Liver (tissue), 9 donors: ENCODE data around the gene CNOT11. TPM values are rescaled to one million over a fixed set of nuclear protein-coding genes. Genes with fewer than 3 reads are reported as not detected.

Experiments used
- DNase-seq: peaks from one replicate; pipeline ENCODE4 v3.0.0-alpha.2; 2017; ENCODE audit warnings: low spot score
- H3K27ac ChIP-seq, 2 donors: one replicate each; pipeline ENCODE4 v1.7.0; 2013; ENCODE audit warnings: inconsistent platforms in 2 of 2, low read length in 2 of 2, control low read depth in 1 of 2, low read depth in 1 of 2, mild to moderate bottlenecking in 1 of 2
- H3K27me3 ChIP-seq, 4 donors: one replicate each; pipeline versions ENCODE4 v1.6.1 to v1.7.0; 2013; ENCODE audit warnings: low read length in 3 of 4, inconsistent platforms in 1 of 4, mild to moderate bottlenecking in 1 of 4, moderate library complexity in 1 of 4; ENCODE audit not compliant: control insufficient read depth in 4 of 4, insufficient read depth in 4 of 4
- H3K36me3 ChIP-seq, 4 donors: one replicate each; pipeline versions ENCODE4 v1.6.1 to v1.7.0; 2013; ENCODE audit warnings: low read length in 3 of 4, mild to moderate bottlenecking in 3 of 4, low read depth in 1 of 4, moderate library complexity in 1 of 4; ENCODE audit not compliant: control insufficient read depth in 4 of 4, insufficient read depth in 3 of 4
- H3K4me1 ChIP-seq, 4 donors: one replicate each; pipeline versions ENCODE4 v1.6.1 to v1.7.0; 2013; ENCODE audit warnings: low read length in 3 of 4, mild to moderate bottlenecking in 3 of 4, moderate library complexity in 1 of 4; ENCODE audit not compliant: control insufficient read depth in 4 of 4, insufficient read depth in 4 of 4
- H3K4me3 ChIP-seq, 3 donors: one replicate each; pipeline versions ENCODE4 v1.6.1 to v1.7.0; 2013; ENCODE audit warnings: low read length in 3 of 3, control low read depth in 1 of 3, low read depth in 1 of 3, mild to moderate bottlenecking in 1 of 3
- H3K9ac ChIP-seq, 2 donors: one replicate each; pipeline ENCODE4 v1.7.0; 2013; ENCODE audit warnings: low read length in 2 of 2, mild to moderate bottlenecking in 2 of 2, moderate library complexity in 2 of 2, control low read depth in 1 of 2, low read depth in 1 of 2
- H3K9me3 ChIP-seq, 4 donors: one replicate each; pipeline versions ENCODE4 v1.6.1 to v1.7.0; 2013; ENCODE audit warnings: low read length in 3 of 4; ENCODE audit not compliant: control insufficient read depth in 4 of 4
- CTCF ChIP-seq: fragments of 150-350 bp; IDR thresholded peaks from 2 replicates; pipeline ENCODE4 v1.5.1; 2017; ENCODE audit warnings: improper control_type of control experiment, low read depth, low read length; ENCODE audit not compliant: missing input control
- EGR1 ChIP-seq, 2 donors: IDR thresholded peaks; 2 replicates each; pipeline ENCODE4 v1.6.1; 2016 to 2018; ENCODE audit warnings: antibody characterized with exemption in 2 of 2, low read depth in 2 of 2
- FOXA1 ChIP-seq: IDR thresholded peaks from 2 replicates; pipeline ENCODE4 v1.6.1; 2016; ENCODE audit warnings: antibody characterized with exemption
- FOXA2 ChIP-seq: IDR thresholded peaks from 2 replicates; pipeline ENCODE4 v1.6.1; 2016; ENCODE audit warnings: antibody characterized with exemption
- HNF4A ChIP-seq, 2 donors: conservative IDR thresholded peaks; 2 replicates each; pipeline ENCODE4 v1.6.1; 2016; ENCODE audit warnings: antibody characterized with exemption in 2 of 2, mild to moderate bottlenecking in 2 of 2
- JUND ChIP-seq, 2 donors: IDR thresholded peaks; 2 replicates each; pipeline ENCODE4 v1.6.1; 2016; ENCODE audit warnings: antibody characterized with exemption in 2 of 2
- NR2F2 ChIP-seq: IDR thresholded peaks from 2 replicates; pipeline ENCODE4 v1.6.1; 2016; ENCODE audit warnings: antibody characterized with exemption
- RXRA ChIP-seq, 2 donors: IDR thresholded peaks; 2 replicates each; pipeline ENCODE4 v1.6.1; 2017 to 2018; ENCODE audit warnings: antibody characterized with exemption in 2 of 2, mild to moderate bottlenecking in 1 of 2
- SP1 ChIP-seq: IDR thresholded peaks from 2 replicates; pipeline ENCODE4 v1.6.1; 2018; ENCODE audit warnings: antibody characterized with exemption, mild to moderate bottlenecking
- TAF1 ChIP-seq: conservative IDR thresholded peaks from 2 replicates; pipeline ENCODE4 v1.6.1; 2016; ENCODE audit warnings: antibody characterized with exemption, mild to moderate bottlenecking
- WGBS: extraction: QIAGEN DNeasy Blood & Tissue Kit; methylation state at CpG from one replicate; pipeline ENCODE4 v1.1.7; 2013; 5-methylcytosine and 5-hydroxymethylcytosine counted together
- polyA plus RNA-seq, 2 donors: library from polyadenylated mRNA; stranded (reverse) in 1 of 2; unstranded in 1 of 2; fragments of 200-250 nt in 1 of 2; fragments of >200 nt in 1 of 2; fragmentation: Nextera tagmentation in 1 of 2; extraction: Ambion mirVana in 1 of 2; gene quantifications; one replicate each; pipeline versions ENCODE4 v1.2.1 to v1.2.3, GENCODE V29; 2013 to 2015
- total RNA-seq, 2 donors: library from RNA; depleted of rRNA; stranded (reverse); fragments of >200 nt; gene quantifications; one replicate each; pipeline ENCODE4 v1.2.3, GENCODE V29; 2014
- TF ChIP-seq, protein P1 (sequence below): IDR thresholded peaks from 2 replicates; pipeline ENCODE4 v1.6.1; 2016; ENCODE audit warnings: antibody characterized with exemption, mild to moderate bottlenecking
- TF ChIP-seq, protein P2 (sequence below): IDR thresholded peaks from 2 replicates; pipeline ENCODE4 v1.6.1; 2016; ENCODE audit warnings: antibody characterized with exemption
- TF ChIP-seq, protein P3 (sequence below): IDR thresholded peaks from 2 replicates; pipeline ENCODE4 v1.6.1; 2016; ENCODE audit warnings: antibody characterized with exemption
- donor health status: healthy.
- donor health status: healthy.
- donor health status: healthy.
- donor health status: healthy.
- donor health status: healthy.

The CNOT11 gene
- total and polyA plus RNA-seq, 4 donors: 9.8 to 14.3 (median 13.5) TPM

GRCh38 chr2:101302016-101302415 is 49.3 kb downstream of the CNOT11 start:
- Histone ChIP-seq H3K27me3 (no peaks in the 10 kb centered on the region), H3K27ac (no peak overlapping the region), H3K4me1 (peaks cover 9 to 43% (median 25%) of the 10 kb centered on the region in 4 donors), H3K9me3 (no peaks in the 10 kb centered on the region), H3K4me3 (no peak overlapping the region), H3K9ac (no peak overlapping the region), H3K36me3 (no peaks in the 10 kb centered on the region)
- 84% methylated on average over 4 of the region's 4 CpGs for WGBS
- DNase-seq: no peak
- TF ChIP-seq NR2F2 (no peak), FOXA1 (no peak), SP1 (no peak), EGR1 (IDR thresholded peaks at IDR 0.05; ENCODE audit: low read depth in 2 of 2) (no peak), TAF1 (no peak), HNF4A (conservative IDR thresholded peaks at IDR 0.05) (no peak), RXRA (IDR thresholded peaks at IDR 0.05) (no peak), FOXA2 (no peak), JUND (IDR thresholded peaks at IDR 0.05) (no peak), CTCF (no peak)
- TF ChIP-seq, protein P1, sequence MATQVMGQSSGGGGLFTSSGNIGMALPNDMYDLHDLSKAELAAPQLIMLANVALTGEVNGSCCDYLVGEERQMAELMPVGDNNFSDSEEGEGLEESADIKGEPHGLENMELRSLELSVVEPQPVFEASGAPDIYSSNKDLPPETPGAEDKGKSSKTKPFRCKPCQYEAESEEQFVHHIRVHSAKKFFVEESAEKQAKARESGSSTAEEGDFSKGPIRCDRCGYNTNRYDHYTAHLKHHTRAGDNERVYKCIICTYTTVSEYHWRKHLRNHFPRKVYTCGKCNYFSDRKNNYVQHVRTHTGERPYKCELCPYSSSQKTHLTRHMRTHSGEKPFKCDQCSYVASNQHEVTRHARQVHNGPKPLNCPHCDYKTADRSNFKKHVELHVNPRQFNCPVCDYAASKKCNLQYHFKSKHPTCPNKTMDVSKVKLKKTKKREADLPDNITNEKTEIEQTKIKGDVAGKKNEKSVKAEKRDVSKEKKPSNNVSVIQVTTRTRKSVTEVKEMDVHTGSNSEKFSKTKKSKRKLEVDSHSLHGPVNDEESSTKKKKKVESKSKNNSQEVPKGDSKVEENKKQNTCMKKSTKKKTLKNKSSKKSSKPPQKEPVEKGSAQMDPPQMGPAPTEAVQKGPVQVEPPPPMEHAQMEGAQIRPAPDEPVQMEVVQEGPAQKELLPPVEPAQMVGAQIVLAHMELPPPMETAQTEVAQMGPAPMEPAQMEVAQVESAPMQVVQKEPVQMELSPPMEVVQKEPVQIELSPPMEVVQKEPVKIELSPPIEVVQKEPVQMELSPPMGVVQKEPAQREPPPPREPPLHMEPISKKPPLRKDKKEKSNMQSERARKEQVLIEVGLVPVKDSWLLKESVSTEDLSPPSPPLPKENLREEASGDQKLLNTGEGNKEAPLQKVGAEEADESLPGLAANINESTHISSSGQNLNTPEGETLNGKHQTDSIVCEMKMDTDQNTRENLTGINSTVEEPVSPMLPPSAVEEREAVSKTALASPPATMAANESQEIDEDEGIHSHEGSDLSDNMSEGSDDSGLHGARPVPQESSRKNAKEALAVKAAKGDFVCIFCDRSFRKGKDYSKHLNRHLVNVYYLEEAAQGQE: no peak
- TF ChIP-seq, protein P2, sequence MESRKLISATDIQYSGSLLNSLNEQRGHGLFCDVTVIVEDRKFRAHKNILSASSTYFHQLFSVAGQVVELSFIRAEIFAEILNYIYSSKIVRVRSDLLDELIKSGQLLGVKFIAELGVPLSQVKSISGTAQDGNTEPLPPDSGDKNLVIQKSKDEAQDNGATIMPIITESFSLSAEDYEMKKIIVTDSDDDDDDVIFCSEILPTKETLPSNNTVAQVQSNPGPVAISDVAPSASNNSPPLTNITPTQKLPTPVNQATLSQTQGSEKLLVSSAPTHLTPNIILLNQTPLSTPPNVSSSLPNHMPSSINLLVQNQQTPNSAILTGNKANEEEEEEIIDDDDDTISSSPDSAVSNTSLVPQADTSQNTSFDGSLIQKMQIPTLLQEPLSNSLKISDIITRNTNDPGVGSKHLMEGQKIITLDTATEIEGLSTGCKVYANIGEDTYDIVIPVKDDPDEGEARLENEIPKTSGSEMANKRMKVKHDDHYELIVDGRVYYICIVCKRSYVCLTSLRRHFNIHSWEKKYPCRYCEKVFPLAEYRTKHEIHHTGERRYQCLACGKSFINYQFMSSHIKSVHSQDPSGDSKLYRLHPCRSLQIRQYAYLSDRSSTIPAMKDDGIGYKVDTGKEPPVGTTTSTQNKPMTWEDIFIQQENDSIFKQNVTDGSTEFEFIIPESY: no peak
- TF ChIP-seq, protein P3, sequence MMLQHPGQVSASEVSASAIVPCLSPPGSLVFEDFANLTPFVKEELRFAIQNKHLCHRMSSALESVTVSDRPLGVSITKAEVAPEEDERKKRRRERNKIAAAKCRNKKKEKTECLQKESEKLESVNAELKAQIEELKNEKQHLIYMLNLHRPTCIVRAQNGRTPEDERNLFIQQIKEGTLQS: no peak

- Histone ChIP-seq H3K36me3 (no peaks in the 10 kb centered on the region), H3K27me3 (no peaks in the 10 kb centered on the region), H3K27ac (no peak overlapping the region), H3K4me3 (no peak overlapping the region), H3K4me1 (peaks cover 9 to 43% (median 25%) of the 10 kb centered on the region in 4 donors), H3K9ac (no peak overlapping the region), H3K9me3 (no peaks in the 10 kb centered on the region)
- DNase-seq: no peak
- WGBS: 60% methylated on average over 1 of the region's 1 CpG
- no peak for TF ChIP-seq NR2F2
These were observed 51.0 kb downstream of the CNOT11 start for GRCh38 chr2:101303688-101304087.
